Measurements from ENCODE around the gene SLC10A7. TPM values are rescaled to one million over a fixed set of nuclear protein-coding genes. Genes with fewer than 3 reads are reported as not detected.

Gene SLC10A7
- total RNA-seq, 1 donor from 2014 or later: 18.4 TPM

DNA sequence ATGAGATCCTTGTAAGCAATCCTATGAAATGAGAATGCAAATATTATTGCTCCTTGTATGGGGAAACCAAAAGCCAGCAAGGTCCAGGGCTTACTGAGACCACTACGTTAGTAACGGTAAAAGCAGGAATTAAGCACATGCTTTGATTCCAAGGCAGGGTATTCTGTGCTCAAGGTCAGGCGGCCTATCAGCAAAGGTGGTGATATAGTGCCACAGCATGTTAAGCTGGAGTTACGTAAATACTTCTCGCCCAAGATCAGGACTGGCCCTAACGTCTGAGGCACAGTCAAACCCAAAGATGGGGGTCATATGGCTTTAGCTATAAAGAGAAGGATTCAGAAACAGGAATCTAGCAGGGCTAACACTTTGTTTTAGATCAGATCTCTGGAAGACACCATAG lies 27.6 kb downstream of the SLC10A7 start:
- no peak for DNase-seq

DNA sequence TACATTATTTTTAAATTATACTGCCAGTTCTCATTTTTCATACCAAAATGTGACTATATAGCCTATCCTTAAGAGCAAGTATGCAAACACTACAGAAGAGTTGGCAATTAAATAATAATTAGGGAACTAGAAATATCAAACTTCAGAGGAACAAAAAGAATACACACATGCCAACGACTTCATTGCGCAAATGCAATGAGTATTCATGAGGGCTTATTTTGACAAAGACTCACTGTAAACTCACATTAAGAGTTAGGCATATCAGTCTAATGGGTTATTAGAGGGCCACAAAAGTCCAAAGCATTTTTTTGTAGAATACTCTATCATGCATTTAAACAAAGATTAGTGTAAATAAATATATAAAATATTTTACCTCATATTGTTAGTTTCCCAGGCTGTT lies 31.6 kb downstream of the SLC10A7 start:
- DNase-seq: no peak

DNA sequence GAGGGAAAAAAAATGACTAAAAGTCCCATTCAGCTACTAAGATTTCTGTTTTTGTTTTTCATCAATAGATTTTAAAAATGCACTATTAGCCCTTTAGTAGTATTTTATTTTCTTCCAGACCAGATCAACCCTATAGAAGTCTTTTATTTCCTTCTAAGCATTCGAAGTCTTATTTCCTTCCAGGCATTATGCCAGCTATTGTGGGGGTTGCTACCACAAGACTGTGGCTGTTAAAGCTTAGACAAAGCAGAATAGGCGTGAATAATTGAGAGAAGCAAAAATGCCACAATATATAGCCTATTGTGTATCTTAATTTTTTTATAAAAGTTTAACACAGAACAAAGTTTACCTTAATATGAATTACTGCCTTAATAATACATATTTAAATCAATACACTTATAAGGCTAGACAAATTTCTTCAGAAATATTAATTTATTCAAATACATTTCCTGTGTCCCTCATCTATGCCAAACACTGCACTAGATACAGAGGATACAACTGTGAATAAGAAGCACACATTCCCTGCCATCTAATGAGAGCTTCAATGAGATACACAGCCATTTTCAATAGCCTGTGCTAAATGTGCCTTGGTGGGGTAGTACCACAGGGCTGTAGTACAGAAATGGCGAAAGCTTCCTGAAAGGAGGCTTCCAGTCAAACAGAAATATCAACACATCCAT lies 33.1 kb downstream of the SLC10A7 start:
- DNase-seq: no peak

DNA sequence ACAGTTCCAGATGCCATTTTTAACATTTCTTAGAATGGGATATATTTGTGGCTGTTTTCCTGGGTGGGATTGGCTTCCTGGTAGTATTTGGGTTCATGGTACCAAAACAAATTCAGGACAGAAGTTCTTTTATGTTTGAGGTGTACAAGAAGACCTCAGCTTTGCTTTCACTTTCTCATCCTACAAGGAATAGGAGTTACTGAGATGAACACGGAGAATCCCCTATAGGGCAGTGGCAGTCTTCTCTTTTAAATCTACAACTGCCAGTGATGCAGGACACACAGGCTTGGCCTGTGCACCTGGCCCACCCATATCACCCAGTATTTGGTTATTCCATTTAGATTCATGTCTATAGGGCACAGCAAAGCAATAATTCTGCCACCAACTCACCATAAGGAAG lies 35.2 kb downstream of the SLC10A7 start:
- DNase-seq: no peak

DNA sequence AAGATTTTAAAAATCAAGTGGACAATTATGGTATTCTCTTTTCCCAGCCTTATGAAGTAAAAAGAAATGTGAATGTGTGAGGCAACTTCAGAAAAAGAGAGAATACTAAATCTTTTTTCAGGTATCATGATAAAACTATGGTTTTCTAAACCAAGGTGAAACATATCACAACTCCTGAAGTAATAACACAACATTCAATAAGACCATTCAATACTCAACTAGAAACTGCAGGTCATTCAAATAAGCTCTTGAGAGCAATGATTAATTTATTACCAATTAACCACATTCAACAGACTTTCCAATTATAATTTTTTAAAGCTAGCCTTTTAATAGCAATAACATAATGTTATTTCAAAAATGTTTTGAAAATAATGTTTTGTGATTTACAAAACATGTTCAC lies 35.8 kb downstream of the SLC10A7 start:
- no peak for DNase-seq

DNA sequence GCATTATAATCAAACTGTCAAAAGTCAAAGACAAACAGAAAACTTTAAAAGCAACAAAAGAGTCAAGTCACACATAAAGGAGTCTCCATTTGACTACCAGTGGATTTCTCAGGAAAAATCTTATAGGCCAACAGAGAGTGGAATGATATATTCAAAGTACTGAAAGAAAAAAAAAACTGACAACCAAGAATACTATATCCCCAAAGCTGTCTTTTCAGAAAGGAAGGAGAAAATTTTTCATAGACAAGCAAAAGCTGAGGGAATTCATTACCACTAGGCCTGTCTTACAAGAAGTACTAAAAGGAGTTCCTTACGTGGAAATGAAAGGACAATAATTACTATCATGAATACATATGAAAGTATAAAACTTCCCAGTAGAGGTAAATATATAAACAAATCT lies 39.0 kb downstream of the SLC10A7 start:
- DNase-seq: no peak

DNA sequence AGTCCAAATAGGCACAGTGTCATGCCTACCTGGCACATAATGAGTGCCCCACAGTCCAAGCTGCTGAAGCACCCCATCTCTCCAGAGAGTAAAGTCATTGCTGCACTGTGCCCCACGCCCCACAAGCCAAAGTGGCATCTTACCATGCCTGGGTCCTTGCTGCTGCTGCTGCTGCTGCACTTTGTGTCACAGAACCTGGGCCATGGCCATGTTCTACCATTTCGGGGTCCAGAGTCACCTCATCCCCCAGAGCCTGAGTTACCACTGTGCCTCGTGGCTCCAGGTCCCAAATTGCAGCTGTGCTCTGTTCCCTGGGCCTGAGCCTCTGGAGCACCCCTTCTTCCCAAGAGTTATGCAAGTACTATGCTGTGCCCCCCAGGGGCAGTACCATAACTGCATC lies 40.5 kb downstream of the SLC10A7 start:
- no peak for DNase-seq

DNA sequence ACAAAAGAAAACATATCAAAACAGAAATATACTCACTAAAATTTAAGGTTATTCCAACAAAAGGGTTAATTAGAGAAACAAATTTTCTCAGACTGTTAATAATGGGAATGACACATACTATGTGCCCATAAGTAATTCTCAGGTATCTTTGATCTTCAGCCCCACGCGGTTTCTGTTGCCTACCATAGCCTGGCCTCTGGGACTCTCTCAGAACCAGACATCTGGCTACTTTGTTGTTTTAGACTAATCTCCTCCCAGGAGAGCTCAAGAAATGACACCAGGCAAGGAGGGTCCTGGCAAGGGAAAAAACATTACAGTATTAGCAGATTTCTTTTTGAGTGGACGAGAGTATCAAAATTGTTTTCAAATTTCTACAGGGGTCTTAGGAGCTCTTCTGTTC lies 43.7 kb downstream of the SLC10A7 start:
- DNase-seq: no peak

DNA sequence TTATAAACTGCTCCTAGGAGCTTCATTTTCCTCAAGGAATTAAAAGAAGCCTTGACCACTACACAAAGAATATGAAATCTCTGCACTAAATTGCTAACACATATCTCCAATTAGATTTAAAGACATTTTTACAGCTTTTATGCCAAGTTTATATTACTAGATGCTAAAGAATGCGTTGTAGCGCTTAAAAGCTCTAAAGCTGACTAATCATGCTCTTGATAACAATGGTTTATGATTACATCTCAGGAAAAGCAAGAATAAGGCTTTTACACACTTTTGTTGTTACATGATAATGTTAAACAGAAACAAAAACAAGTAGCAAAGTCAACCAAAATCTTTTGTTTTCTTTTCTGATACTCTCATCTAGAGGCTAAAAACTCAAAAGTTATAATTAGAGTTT lies 44.7 kb downstream of the SLC10A7 start:
- DNase-seq: no peak

DNA sequence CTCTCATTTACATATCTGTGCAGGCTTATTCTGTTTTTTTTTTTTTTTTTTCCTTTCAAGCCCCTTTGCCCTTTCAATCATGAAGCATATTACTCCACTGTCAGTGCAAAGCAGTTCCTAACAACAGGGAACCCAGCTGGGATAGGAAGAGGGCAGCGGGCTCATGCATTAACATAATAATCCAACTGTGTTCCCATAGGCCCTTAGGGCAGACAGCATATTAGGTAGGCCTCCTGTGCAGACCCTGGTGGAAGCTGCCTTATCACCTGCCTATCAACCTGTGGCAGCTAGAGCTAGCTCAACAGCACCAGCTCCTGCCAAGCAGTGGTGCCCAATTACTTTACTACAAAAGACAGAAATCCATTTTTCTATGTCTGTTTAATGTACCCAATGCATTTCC lies 49.3 kb downstream of the SLC10A7 start:
- no peak for DNase-seq

DNA sequence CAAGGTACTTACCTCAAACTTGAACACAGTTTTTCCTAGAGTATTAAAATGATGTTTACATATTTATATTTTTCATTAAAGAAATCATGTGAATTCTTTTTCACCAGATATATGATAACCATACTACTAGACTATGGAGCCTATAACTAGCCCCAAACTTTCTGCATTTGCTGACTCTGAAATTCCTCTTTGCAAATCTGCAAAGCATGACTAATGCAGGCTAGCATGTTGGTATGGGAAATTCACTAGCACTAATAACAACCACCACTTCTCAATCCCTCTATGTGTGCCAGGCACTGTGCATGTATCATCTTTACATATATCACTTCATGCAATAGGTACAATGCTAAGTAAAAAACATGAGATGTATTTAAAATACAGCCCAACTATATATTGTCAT lies 51.1 kb downstream of the SLC10A7 start:
- no peak for DNase-seq

DNA sequence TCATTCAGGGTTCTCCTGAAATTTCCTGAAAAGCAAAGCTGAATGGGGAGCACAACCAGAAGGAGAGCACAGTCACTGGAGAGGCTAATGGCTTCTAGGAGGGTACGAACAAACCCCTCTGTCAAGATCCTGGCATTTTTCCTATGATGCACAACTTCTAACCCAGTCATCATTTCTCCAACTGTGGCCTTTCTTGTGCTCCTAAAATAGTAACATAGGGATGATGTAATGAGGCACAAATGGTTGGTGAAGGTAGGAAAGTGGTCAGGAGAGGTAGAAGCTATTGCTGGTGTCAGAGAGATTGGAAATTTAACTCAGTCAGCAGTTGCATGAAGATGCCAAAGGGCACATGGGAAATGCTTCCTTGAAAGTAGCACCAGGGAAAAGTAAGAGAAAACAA lies 52.7 kb downstream of the SLC10A7 start:
- DNase-seq: no peak

DNA sequence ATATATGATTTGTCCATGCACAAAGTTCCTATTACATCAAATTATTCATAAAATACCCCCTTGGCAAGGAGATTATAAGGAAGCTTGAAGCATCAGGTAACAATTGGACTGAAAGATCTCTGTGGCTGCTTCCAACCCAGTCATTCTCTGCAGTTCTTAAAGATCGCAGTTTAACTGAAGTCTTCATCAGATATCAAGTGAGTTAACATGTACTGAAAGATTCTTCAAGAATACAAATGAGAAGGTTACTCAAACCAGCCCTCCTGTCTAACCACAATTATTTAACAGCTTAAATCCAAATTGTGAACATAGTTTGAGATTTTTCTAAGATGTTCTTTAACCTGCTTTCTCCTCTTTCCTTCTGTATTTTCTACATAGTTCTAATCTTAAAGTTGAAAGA lies 56.1 kb downstream of the SLC10A7 start:
- no peak for DNase-seq

DNA sequence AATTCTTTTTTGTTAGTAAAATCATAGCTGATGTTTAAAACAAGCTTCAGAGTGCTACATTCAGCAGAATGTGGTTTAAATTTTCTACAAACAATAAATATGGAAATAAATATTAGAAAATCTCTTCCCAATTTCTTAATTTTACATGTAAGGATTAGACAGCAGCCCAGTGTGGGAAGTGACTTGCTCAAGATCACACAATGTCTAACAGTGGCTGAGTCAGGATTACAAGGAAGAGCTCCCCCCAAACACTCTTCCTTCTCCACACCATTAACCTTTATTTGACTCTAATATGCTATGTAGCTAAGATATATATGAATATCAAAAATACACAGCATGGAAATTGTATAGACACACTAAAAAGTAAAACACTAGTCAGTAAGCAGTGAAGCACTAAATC lies 59.5 kb downstream of the SLC10A7 start:
- no peak for DNase-seq

DNA sequence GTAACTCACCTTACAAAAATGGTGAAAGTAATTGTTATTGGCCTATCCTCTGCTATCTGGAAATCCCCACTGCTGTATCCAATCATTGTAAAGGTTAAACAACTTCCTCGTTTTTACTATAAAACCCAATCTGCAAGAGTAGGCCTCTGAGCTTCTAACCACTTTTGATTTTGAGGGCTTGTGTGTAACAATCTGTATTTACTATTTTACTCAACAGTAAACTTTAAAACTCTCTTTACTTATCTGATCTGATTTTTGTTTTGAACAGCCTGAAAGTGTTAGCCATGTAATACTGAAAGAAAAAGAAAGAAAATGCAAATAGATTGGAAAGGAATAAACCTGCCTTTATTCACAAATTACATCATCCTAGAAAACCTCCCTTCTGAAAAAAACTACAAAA lies 63.1 kb downstream of the SLC10A7 start:
- no peak for DNase-seq

DNA sequence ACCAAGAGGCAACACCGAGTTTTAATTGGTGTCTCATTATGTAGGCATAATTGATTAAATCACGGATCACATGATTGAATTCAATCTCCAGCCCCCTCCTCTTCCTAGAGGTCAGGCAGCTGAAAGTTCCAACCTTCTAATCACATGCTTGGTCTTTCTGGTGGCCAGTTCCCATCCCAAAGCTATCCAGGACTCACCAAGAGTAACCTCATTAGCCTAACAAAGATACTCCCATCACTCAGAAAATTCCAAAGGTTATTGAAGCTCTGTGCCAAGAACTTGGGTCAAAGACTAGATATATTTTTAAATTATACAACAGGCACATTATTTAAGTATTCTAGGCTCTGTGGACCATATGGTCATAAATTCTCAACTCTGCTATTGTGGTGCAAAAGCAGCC lies 65.1 kb downstream of the SLC10A7 start:
- no peak for DNase-seq

DNA sequence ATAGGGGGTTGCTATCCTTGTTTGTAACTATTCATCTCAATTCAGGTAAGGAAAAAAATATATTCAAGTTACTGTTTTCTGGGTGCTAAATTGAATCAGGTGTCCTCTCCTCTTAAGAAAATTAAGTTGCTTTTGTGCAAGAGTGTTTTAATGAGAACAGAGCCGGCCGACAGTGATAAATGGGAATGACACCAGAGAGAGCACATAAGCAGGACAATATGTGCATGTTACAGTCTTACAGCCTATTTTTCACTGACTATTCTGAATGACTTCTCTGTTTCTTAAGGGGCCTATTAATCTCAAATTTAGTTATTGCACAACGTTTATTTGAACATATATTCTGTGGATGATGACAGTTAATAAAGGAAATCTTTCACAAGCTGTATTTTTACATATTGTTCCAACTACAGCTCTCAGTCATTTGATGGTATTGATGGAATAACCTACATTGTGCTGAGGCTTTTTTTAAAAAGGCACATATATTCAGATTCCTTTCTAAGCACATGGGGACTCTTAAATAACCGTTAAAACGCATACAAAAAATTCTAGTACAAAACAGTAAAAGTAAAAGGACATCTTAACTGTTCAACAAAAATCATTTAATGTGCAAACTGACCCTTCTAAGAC lies 68.4 kb downstream of the SLC10A7 start:
- no peak for DNase-seq

DNA sequence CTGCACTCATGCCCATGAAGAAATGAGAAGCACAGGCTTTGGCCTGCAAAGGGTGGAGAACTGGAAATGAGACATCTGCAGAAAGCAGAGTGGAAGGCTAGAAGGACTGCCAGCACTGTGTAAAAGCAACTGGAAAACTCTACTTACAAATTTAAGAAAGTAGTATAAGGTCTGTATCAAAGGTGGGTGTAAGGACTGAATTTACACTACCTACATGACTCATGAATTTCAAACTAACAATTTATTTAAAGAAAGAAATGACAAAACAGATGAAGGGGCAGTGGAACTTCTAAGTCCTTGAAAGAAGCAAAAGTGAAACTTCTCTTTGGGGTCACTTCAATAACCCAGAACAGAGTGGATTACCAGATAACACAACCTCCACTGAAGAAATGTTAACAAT lies 71.2 kb downstream of the SLC10A7 start:
- no peak for DNase-seq

DNA sequence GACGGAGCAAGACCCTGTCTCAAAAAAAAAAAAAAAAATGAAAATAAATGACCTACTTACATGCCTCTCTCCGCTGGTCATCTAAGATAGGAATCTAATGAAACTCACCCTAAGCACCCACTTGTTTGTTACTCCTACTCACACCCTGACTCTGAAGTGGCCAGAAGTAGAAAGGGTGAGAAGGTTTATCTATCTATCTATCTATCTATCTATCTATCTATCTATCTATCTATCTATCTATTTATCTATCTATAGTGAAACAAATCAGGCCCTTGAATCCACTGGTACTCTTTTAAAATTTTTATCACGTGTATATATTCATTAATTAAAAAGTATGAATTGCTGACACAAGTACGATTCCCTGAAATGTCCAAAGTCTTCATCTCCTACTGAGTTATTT lies 75.2 kb downstream of the SLC10A7 start:
- DNase-seq: no peak

DNA sequence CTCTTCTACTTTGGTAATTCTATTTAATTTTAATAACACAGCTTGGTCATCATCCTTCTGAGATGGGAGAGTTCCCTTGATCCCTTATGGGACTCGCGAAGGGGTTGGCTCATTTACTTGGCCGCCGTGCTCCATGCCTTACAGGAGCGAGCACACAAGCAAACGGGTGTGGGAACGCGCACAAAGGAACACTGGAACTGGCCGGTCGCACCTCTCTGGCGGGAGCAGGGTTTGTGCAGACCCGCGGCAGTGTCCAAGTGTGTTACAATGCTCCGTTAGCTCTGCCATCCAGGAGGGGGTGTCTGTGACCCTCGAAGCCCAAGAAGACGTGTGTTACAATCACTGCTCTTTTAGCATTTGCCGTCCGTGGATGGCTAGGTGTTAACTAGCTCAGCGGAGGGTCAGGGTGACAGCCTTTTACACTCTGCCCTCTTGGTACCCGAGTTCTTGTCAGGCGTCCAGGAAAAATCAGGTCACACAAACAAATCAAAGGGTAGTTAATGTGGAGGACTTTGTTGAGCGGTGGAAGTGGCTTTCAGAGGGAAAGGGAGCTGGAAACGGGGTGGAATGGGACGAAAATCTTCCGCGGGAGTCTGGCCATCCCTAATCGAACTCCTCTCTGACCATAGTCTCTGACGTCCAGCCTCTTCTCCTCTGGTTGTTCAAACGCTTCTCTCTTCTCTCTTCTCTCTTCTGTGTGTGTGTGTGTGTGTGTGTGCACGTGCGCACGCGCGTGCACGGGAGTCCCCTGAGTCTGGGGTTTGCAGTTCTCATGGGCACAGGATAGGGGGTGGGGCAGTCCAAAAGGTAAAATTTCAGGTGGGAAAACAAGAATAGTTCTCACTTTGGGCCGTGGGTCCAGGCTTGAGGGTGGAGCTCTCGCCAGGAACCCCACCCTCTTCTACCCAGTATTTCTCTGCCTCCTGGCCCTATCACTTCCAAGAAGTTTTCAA lies 76.3 kb downstream of the SLC10A7 start:
- DNase-seq: no peak

DNA sequence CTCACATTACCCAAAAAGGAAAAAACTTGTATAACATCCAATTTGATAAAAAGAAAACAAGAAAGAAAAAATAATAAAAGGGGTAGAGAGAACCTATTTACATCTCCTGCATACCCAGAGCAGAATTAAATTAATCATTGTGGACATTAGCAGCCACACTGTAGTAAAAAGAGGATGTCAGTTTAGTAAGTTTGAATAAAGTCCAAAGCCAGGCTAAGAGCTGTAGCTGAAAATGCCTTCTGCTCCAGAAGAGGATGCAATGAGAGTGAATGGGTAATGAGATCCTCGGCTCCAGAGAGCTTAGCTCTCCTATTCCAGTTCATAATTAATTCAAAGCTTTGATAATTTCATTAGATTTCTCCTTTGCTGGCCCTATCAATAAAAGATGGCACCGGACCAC lies 78.2 kb downstream of the SLC10A7 start:
- DNase-seq: no peak

DNA sequence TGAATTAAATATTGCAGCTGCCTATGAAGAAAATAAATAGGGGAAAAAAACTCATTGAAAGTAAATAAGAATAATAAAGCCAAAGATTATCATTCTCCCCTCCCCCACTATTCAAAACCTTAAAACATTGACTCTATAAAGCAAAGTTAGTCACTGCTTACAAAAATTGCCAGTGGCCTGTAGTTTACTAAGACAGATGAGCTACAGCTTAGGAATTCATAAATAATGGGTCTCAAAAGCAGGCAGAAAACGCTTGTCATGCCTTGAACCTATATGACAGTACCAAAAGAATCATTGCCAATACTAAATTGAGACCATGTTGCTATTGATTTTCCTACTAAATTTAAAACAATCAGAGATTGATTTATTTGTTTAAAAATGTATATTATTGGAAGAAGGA lies 78.9 kb downstream of the SLC10A7 start:
- no peak for DNase-seq

DNA sequence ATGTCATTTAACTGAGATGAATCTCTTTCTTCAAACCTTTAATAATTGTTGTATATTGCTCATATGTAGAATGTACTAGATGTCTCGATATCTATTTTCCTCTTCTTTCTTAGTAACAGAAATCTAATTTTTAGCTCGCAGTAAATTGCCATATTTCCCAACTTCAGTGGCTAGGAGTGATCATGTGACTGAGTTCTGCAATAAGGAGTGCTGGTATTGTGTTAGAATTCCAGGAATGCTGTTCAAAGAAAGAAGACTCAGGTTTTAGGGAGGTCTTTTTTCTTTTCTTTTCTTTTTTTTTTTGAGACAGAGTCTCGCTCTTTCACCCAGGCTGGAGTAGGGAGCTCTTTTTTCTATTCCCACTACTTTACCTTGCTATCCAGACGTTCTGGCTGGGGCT lies 81.7 kb downstream of the SLC10A7 start:
- DNase-seq: no peak

DNA sequence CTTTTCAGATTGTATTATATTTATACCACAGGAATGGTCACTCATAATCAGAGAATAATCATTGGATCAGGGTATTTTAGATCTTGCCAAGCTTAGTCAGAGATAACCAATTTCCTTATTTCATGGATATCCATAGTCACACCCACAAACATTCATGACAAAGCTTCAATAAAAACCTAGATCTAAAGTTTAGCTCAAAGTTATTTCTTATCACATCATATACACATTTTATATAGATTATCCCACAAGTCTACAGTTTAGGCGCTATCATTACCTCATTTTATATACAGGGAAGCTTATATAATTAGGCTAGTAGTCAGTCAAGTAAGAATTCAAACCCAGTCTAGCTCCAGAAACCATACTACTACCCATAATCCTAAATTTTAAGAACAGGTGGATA lies 82.3 kb downstream of the SLC10A7 start:
- no peak for DNase-seq
